SK-N-DZ (cell line): ENCODE measurements around the gene DDRGK1.
"Not testable (repeated sequence)": the region's sequence is repeated elsewhere in the genome, so short reads cannot be mapped to it uniquely, and the experiment has no call there.

Source experiments
- DNase-seq: peaks from one replicate; pipeline ENCODE4 v3.0.0-alpha.2; 2015; ENCODE audit warnings: low spot score

Gene DDRGK1

DNA sequence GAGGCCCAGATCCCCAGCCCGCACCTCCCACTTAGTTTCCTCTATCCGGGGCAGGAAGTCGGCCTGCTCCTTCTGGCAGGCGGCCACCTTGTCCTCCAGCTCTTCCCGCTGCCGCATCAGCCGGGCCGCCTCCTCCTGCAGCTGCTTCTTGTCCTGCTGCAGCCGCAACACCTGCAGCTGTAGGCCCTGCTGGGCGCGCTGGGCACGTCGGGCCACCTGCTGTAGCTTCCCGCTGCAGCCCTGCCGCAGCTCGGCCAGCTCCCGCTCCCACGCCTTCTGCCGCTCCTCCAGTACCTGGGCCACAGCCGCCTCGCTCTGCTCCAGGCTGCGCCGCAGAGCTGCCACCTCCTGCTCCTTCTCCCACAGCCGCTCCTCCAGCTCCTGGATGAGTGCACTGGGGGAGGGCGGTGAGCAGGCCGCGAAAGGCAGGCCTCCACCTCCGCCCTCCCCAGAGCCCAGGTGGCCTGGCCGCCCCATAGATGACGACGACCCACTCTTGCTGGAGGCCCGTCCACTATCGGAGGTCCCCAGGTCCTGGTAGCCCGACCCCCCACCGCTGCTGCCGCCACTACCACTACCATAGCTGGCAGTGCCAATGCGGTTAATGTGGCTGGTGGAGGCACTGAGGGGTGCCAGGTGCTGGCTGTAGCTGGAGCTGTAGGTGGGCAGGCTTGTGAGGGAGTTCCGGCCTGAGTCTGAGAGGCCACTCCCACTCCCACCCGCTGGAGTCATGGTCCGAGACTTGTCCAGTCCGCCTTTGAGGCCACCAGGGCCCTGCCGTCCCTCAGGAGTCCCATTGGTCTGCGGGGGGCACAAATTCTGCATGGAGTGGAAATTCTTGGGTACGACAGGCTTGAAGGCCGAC lies 38.8 kb downstream of the DDRGK1 start:
- DNase-seq, result peak; percentile 61

DNA sequence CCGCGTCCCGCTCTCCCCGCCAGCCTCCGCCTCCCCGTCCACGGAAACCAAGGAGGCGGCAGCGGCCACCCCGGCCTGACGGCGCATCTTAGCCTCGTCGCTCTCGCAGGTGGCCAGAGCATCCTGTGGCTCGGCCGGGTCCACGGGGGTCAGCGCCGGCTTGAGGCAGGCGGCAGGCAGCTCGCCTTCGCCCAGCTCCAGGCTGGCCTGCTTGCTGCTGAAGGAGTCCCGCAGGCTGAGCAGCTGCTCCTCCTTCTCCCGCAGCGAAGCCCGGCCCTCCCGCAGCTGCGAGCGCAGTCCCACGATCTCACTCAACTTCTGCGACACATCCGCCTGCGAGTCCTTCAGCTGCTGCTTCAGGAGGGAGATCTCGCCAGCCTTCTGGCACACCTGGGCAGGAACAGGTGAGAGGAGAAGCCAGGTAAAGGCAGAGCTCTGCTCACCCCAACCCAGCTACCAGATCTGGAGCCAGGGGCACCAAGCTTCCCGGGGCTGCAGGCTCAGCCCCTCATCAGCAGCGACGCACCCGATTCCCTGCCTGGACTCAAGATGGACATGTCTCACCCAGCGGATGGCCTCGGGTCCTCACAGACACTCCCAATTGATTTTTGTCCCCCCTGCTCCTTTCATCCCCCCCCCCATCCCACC lies 39.6 kb downstream of the DDRGK1 start:
- no peak for DNase-seq

DNA sequence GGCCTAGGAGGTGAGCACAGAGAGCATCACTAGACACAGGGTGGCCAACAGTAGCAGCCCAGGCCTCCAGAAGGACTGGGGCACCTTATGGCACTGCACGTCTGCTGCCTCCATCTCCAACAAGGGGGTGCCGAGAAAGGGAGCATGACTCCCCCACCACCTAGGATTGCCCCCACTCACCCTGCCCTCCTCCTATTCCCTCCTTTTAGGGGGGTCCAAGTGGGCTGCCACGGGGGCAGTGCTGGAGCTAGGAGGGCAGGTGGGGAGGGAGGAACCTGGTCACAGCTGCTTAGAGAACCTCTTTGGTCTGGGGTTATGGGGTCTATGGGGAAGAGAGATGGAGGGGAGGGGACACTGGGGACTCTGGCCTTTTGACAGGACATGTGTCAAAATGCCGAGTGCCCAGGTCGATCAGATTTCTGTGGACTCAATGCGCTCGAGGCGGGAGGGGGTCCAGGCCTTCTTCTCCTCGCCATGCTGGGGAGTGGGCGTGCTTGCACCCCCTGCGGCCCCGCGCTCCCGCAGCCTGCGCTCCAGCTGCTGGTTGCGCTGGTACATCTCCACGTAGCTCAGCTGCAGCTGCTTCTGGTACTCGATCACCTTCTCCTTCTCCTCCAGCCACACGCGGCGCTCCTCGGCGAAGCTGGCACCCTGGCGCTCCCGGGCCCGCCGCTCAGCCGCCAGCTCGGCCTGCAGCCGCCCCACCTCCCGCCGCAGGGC lies 40.3 kb downstream of the DDRGK1 start:
- no peak for DNase-seq

- no peak for DNase-seq
Observed at GRCh38 chr20:3163099-3164042, 41.1 kb downstream of the DDRGK1 start.

GRCh38 chr20:3162080-3162611 lies 42.3 kb downstream of the DDRGK1 start:
- DNase-seq, result no peak

DNA sequence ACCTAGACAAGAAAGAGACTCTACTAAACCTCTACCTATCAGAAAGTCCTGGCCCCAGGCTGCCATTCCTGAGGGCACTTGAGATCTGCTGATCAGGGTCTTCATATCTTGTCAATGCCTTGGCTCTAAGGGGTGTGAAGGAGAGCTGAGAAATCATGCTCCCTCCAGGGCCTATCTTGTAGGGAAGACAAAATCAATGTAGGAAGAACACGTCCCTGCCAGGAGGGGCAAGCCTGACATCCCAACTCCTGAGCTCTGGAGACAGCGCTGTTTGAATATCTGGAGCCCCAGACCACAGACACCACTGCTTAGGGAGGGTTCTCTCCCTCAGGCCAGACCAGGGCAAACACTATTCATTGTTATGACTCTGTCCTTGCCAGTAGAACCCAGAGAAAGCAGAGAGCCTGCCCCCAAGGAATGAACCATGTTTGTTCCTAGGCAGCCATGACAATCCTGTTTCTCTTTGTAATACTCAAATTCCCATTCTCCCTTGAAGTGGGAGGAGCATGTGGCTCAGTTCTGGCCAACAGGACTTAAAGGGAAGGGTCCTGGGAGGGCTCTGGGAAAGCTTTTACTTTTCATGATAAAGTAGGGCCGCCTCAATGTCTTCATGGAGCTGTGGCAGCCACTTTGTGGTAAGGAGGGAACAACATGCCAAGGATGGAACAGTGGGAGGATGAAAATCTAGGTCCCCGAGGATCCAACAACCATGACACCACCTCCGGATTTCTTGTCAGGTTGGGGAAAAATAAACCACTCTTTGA lies 43.0 kb downstream of the DDRGK1 start:
- no peak for DNase-seq

- no peak for DNase-seq
Observed at GRCh38 chr20:3160418-3160817, 44.1 kb downstream of the DDRGK1 start.

DNA sequence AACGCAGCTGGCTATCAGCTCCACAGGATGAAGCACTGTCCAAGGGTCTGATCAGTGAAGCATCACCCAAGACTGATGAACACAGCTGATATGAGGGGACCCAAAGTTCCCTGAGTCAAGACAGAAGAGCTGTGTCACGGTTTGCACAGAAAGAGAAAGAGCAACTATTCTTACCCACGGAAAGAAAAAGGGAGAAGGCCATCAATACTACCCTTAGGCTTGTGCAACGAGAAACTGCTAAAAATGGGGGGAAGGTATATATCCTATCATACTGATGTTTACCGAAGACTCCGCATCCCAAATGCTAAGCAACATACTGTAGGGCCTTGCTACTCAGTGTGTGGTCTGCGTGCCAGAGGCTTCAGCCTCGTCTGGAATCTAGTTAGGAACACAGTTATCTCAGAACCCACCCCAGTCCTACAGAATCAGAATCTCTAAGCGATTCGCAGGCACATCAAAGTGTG lies 45.5 kb downstream of the DDRGK1 start:
- no peak for DNase-seq

- no peak for DNase-seq
Observed at GRCh38 chr20:3157817-3158216, 46.7 kb downstream of the DDRGK1 start.

DNA sequence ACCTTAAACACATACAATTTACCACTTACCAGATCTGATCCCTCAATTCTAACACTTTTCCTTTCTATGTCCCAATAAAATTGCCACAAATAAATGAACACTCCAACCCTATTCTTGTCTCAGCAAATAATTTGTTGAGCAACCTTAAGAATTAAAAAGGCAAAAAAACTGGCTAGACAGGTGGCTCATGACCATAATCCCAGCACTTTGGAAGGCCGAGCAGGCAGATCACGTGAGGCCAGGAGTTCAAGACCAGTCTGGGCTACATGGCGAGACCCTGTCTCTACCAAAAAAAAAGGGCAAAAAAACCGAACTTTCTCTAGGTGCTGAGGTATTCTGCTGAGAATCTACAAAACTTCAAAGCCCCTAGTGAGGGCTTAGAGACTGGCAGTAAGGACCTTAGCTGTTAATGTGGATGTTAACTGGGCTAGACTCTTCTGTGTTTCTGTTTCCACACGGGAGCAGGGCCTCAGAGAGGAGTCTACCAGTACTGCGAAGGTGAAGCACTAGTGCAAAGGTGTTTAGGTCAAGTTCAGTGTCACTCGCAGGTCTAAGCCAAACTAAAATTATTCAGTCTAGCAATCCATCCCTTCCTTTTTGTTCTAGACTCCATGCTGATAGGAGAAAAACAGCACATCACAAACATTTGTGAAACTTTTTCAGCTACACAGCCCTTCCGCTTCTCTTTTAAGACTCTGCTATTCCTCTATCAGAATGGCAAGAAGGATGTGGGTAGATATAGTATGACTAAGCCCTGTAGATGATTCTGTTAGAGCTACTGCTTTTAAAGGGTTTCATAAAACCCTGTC lies 47.5 kb downstream of the DDRGK1 start:
- DNase-seq, result no peak

DNA sequence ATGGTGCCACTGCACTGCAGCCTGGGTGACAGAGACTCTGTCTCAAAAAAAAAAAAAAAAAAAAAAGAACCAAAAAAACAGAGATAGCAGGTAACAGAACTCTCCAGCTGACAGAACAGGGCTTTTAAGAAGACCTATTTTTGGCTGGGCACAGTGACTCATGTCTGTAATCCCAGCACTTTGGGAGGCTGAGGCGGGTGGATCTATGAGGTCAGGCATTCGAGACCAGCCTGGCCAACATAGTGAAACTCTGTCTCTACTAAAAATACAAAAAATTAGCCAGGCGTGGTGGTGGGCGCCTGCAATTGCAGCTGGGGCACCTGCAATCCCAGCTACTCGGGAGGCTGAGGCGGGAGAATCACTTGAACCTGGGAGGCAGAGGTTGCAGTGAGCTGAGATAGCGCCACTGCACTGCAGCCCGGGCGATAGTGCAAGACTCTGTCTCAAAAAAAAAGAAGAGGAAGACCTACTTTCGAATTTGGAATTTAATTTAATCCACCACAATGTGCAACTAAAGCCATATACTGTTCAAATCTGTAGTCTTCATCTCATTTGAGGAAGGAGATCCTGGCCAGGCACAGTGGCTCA lies 52.3 kb downstream of the DDRGK1 start:
- DNase-seq, result not testable (repeated sequence)

GRCh38 chr20:3150908-3151307 lies 53.6 kb downstream of the DDRGK1 start:
- DNase-seq, result no peak

GRCh38 chr20:3146732-3147341 lies 57.6 kb downstream of the DDRGK1 start:
- DNase-seq, result no peak

- DNase-seq, result no peak
Observed at GRCh38 chr20:3141757-3142156, 62.7 kb downstream of the DDRGK1 start.
